Stimulated activated CD8-positive, alpha-beta memory T cell treated with anti-CD3 and anti-CD28 coated beads, Interleukin-15, amount 100 ng/mL, for 4 hours (primary cell): Measurements from ENCODE around the gene DMD.

ENCODE experiments used
- DNase-seq, 2 donors: peaks; one replicate each; pipeline ENCODE4 v3.0.0-alpha.2; 2020; ENCODE audit warnings: low read depth in 2 of 2

DMD gene

DNA sequence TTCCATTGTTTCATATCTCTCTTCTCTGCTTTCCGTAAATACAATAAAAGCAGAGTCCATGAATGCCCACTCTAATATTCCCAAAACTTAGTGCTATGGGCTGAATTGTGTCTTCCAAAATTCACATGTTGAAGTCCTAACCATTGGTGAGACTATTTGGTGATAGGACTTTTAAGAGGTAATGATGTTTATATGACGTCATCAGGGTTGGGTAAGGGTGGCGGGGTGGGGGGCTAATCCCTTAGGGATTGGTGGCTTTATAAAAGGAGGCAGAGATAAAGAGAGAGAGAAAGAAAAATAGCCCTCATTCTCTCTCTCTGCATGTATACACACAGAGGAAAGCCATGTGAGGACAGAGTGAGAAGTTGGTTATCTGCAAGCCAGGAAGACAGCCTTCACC lies 722.2 kb downstream of the DMD start:
- no peak for DNase-seq

DNA sequence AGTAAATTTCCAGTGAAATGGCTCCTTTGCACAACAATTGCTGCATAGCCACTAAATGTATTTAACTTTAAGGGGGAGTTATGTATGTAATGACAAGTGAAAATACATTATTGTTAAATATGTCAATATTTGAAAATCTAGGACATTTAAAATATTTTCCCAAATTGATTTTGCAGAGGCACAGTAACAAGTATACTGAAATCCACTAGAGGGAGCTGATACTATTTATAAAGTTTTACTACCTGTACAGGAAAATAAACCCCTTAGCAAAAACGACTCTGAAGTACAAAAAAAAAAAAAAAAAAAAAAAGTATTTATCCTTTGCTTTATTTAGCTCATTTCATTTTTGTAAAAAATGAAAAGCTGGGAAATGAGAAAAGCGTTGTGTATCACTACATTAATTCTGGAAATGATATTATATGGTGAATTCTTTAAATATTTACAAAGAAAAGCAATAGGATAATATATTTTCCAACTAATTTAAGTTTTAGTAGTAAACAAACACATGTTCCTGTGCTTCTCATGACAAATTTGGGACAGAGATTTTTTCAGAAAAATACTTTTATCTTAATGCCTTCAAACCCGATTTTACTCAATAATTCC lies 727.7 kb downstream of the DMD start:
- DNase-seq, result no peak

DNA sequence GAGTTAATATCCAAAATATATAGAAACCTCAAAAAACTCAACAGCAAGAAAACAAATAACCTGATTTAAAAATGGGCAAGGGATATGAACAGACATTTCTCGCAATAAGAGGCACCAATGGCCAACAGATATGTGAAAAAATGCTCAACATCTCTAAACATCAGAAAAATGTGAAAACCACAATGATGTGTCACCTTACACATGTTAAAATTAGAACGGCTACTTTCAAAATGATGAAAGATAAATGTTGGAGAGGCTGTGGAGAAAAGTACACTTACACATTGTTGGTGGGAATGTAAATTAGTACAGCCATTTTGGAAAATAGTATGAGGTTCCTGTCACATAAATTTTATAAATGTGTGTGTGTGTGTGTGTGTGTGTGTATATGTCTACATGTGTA lies 731.3 kb downstream of the DMD start:
- DNase-seq, result no peak

DNA sequence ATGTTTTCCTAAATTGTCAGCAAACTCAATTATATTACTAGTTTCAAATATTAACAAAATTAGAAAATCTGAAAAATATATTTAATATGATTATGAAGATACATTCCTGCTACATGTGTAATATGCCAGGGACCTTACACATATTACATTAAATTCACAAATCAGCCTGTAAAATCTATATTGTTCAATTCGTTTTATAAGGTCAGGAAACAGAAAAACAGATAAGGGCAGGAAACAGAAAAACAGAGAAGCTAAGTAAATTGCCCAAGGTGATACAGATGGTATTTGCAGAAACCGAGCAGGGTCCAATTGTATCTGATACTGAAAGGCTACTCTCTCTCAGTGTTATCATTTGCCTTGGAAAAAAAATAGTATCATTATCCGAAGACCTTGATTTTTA lies 739.0 kb downstream of the DMD start:
- DNase-seq, result no peak

DNA sequence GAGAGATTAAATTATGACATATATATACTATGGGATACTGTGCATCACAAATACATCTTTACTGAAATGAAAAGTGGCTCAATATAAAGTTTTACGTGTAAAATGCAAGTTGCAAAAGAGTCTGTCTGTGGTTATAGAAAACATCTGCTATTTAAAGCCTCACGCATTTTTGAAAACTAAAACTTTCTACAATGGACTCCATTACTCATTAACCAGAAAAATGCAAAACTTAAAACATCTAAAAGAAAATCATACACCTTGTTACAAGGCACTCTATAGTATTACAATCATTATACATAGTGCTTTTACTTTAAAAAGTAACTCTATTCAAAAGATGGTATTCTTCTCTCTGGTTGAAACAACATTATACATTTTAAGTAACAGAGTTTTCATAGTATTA lies 755.6 kb downstream of the DMD start:
- DNase-seq, result no peak

DNA sequence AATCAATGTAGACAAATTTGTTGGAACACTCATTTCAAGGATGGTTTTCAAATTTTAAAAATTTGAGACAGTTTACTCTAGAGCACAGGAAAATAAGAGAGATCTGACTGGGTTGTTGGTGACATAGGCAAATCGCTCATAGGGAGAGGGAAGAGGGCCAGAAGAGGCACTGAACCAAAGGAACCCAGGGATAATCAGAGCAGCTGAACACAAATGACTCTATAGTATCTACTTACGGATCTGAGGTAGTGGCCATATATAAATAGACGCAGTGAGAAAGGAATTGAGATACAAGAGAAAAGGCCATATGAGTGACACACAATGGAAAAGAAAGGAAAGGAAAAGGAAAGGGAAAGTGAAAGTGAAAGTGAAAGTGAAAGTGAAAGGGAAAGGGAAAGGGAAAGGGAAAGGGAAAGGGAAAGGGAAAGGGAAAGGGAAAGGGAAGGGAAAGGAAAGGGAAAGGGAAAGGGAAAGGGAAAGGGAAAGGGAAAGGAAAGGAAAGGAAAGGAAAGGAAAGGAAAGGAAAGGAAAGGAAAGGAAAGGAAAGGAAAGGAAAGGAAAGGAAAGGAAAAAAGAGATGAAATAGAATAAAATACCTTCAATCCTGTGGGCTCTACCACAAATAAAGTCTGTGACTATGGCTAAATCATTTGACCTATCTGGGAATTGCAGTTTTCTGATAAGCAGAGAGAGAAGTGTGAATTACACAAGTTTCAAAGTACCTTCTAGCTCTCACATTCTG lies 759.2 kb downstream of the DMD start:
- DNase-seq, result no peak

DNA sequence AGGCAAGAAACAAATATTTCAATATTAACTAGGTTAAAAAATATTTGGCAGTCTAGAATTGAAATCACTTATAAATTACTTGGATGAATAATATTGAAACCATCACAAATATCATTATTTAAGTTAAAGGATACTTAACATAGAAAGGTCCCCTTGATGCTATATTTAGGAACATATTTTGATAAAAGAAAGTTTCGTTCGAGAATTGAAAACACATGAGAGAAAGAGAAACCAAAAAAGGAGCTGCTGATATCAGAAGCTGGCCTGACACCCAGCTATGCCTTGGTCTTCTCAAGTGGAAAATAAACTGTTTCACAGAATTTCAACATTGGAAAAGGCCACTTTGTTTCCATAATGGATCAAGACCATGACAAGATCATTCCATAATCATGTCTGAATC lies 762.4 kb downstream of the DMD start:
- no peak for DNase-seq

DNA sequence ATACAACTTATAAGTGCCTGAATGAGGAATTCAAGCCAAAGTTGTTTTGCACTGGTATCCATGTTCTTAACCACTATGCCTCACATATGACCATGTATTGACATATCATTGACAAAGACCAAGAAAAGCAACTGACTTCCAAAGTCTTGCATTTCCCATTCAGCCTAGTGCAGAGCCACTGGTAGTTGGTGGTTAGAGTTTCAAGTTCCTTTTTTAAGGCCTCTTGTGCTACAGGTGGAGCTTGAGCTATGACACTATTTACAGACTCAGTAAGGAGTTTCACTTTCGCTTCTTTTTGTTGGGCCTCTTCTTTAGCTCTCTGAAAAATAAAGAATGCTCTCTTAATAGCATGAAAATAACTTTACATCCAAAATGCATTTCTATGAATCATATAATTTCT lies 763.0 kb downstream of the DMD start:
- no peak for DNase-seq

DNA sequence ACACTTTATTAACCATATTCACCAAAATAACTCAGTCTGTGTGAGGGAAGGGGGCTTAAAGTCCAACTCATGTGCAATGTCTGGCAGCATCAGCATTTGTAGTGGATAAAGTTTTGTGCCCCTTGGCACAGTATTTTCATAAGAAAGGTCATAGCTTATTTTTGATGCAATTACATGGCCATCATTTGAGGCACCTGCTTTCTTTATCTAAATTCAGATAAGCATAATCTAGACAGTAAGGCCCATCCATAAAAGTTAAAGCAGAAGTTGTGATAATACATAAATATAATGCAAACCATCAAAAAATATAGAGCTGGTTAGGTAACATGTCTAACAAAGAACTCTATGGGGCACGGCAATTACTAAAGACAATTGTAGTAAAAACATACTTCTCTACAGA lies 763.7 kb downstream of the DMD start:
- DNase-seq, result no peak

DNA sequence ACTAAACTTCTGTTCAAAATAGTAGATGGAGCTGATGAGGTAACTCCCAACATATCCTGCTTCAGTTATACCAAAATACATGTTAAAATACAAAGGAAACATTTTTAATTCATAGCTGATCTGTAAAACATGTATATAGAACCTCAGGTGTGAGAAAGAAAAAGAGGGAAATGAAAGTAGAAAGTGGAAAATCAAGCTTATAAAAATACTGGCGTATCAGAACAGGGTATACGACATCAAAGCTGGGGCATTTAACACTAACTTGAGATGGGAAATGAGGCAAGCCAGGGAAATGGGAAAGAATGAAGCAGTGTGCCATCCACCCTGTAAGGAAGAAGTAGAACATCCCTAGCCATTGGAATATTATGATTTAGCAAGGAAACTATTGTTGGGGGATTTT lies 767.5 kb downstream of the DMD start:
- no peak for DNase-seq

DNA sequence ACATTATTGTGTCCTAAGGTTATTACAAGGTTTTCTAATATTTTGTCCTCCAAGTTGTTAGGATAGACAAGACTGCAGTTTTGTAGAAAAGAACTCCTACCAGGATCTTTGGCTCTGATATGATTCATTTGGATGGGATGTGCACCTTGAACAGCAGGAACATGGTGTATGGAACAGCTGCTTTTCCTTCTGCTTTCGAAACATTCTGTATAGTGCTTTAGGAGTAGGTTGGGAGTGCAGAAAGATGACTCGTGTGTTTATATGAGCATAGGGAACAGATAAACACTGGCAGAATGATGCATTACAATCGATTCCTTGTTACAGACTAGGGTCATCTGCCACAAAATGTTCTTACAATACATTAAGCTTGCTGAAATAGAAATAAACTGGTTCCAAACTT lies 790.1 kb downstream of the DMD start:
- DNase-seq, result no peak

DNA sequence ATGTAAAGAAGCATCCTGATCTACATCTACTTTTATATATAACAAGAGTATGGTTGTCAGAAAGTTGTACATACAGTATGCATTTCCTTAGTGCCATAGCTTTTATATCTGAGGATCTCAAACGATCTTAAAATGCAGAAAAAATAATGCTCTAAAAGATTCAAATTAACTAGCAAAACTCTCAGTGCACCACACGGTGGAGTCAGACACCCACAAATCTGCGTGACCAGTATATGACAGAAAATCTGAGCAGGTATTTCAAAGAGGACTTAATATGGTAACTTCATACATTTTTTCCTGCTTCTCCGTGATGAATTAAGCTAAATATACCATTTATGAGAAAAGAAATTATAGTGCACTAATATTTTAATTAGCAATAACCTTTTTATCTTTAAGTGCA lies 803.0 kb downstream of the DMD start:
- DNase-seq, result no peak

DNA sequence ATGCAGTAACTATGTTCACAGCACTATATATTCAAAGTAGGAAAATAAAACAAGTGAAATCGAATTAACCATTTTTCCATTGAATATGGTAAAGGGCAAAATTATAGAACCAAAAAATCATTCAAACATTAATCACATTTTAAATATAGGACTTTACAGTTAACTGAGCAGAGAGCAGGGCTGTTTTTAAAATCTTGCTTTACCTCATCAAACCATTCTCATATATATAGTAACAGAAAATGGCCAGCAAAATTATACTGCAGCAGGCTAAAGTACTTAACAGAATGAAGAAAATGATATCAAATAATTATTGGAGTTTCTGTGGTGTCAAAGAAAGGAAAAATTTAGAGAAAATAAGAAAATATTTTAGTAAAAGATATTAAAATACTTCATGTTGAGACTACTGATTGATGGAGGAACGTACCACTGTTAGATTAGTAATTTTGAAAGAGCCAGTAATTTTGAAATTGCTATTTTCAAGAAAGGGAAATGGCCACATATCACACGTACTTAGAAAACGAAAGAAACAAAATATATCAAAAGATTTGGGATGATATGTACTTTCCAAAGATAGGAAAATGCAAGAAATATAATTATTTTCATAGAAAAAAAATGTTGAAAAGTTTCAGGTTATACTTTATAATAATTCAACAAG lies 813.7 kb downstream of the DMD start:
- no peak for DNase-seq

DNA sequence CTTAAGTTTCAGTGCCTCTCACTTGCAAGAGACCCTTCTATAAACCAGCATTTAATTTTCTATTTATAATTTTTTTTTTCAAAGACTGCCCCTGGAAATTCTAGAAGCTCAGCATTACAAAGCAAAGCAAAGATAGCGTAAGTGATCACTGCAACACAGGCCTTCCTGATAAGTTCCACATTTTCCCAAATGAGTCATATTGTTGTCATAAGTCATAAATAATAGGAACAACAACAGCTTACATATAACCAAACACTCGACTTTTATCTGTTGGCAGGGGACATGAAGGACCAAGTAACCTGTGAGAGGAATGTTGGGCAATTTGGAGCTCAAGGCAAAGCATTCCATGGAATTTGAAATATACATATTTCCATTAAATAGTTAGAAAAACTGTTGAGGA lies 815.5 kb downstream of the DMD start:
- no peak for DNase-seq

DNA sequence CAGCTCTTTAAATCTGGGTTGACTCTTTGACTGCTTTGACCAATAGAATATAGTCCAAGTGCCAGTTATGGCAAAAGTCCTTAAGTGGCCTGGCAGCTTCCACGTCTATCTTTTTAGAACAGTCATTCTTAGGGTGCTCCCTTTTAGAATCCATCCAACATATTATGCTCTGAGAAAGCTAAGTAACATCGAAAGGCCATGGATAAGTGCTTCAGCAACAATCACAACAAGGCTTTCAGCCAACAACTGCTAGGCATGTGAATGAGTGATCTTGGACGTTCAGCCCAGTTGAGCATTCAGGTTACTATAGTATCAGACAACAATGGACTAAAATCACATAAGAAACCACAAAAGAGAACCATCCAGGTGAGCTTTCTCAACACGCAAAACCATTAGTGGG lies 818.7 kb downstream of the DMD start:
- no peak for DNase-seq

DNA sequence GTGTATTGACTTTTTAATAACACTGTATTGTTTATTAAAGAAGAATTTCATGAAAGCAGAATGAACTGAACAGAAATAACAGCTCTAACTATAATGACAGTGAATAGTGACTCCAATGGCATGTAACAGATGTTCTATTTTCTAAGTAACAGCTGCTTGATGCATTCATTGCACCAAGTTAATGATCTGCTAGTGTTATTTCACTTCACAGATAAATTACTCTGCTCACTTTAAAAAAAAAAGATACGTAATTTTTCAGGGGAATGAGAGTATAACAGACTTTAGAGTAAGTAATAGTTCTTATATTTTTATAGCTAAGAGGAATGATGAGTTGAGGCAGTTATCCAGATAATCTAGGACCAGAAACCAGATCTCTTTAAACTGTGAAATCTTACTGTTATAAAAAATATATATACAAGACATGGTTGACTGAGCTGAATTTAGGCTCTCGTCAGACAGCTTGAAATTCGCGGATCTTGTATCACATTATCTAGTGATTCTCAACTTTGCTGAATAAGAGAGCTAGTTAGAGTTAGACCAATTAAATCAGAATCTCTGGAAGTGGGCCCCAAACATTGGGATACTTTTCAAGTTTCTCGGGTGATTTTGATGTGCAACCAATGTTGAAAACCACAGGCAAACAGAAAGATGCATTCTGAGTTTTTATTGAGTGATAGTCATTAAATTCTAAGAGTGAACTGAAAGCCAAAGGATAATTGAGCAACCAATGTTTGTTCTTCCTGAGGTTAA lies 840.7 kb downstream of the DMD start:
- no peak for DNase-seq

DNA sequence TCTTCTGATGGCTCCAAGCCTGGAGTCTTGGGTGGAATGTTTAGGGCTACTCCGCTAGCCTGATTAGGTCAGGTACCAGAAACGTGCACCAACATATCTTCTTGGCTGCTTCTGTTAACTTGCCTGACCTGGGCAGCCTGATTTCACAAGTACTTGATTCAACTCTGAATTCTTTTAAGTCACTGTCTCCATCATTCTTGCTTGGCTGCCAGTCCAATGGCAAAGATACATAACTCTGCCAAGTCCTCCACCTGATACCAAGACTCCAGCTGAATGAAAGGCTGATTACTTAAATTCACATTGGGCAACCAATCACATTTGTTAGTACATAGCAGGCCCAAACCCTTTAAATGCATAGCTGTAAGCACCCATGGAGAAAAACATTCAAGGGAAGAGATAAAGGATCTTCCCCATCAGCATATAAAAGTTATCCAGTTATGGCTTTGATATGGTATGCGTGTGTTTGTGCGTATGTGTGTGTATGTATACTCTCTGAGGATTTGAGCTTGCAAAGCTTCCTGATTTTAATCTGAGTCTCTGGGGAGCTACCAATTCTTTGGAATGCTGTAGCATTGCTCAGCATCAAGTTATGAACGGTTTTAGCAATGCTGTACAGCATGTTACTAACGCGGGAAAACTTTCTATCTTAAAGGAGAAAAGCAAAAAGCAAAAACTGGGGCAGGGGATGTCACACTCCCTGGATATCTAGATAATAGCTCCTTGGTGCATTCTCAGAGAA lies 917.2 kb downstream of the DMD start:
- DNase-seq, result no peak

DNA sequence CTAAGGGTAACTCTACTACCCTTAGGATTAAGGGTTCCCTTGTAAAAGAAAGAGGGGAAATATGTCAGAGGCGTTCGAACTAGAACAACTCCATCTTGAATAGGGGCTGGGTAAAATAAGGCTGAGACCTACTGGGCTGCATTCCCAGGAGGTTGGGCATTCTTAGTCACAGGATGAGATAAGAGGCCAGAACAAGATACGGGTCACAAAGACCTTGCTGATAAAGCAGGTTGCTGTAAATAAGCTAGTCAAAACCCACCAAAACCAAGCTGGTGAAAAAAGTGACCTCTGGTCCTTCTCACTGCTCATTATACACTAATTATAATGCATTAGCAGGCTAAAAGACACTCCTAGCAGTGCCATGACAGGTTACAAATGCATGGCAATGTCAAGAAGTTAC lies 922.0 kb downstream of the DMD start:
- no peak for DNase-seq

DNA sequence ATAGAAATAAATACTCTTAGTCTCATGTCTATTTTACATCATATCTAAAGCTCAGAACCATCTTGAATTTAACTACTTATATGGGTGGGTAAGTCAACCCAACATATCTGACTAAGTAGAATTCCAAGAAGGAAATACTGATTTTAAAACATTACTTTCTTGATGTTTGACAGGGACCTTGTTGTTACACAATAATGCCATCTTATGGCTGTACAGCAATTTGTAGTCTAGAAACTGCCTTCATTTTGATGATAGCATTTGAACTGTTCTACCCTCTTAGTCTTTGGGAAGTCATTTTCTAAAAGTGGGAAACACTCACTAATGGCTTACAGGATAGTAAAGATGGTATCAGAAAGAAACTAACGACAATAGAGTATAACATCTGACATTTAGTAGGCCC lies 929.5 kb downstream of the DMD start:
- no peak for DNase-seq

DNA sequence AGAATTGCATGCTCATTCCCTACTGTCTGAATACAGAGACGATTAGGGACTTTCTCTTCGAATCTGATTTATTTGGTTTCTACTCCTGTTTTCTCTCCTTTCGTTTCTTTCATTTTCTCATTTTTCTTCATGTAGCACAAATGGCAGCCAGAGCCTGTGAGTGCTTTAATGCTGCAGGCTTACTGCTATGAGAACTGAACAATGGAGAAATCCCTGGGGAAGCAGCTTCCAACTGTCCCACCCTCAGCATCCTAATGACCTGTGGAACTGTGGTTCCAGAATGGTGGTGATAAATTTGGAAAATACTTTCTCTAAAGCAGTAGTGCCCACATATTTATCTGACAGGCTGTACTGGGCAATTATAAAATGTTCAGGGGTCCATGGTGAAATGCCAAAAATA lies 930.4 kb downstream of the DMD start:
- no peak for DNase-seq

DNA sequence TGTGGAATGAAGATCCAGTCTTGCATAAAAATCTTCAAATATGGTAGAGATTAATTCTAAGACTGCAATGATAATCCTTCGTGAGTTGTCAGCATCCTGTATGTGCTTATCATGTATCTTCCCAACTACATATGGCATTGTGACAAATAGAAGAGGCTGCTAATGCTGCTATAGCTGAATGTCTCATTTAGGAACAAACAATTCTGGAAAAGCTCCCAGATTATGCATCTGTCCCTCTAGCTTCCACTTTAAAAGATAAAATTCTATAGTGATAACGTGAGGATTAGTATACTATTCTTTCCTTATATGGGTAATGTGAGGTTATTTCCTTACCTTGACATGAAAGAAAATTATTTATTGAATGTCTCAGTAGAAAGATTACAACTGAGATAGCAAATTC lies 930.9 kb downstream of the DMD start:
- DNase-seq, result no peak

DNA sequence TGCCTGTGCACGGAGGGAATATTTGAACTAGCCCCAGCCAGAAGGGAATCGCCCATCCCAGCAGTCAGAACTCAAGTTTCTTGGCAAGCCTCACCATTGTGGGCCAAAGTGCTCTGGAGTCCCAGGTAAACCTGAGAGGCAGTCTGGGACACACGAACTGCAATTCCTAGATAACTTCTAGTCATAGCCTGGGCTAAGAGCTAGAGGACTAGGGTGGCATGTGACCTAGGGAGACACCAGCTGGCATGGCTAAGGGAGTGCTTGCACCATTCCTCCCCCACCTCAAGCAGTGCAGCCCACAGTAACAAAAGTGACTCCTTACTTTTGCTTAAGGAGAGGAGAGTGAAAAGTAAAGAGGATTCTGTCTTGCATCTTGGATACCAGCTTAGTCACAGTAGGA lies 935.2 kb downstream of the DMD start:
- no peak for DNase-seq
